Spleen (tissue), 11 donors: Measurements from ENCODE around the gene TNS1. TPM values are rescaled to one million over a fixed set of nuclear protein-coding genes. Genes with fewer than 3 reads are reported as not detected.

ENCODE experiments used
- DNase-seq: peaks from one replicate; pipeline ENCODE4 v3.0.0-alpha.2; 2020
- H3K27ac ChIP-seq, 8 donors: fragments of 200-600 bp; sonication (generic) in 7 of 8; 1 replicate in 4 of 8; 2 replicates in 4 of 8; pipeline versions ENCODE4 v1.5.0 to v1.8.0; 2016 to 2021; ENCODE audit warnings: inconsistent platforms in 4 of 8, mild to moderate bottlenecking in 4 of 8, moderate library complexity in 1 of 8
- H3K27me3 ChIP-seq, 7 donors: fragments of 200-600 bp; sonication (generic) in 6 of 7; replicated peaks in 1 of 7; 1 replicate in 4 of 7; 2 replicates in 3 of 7; pipeline versions ENCODE4 v1.5.0 to v1.8.0; 2016 to 2021; ENCODE audit warnings: inconsistent platforms in 3 of 7, mild to moderate bottlenecking in 1 of 7
- H3K36me3 ChIP-seq, 6 donors: fragments of 200-600 bp; sonication (generic) in 5 of 6; 1 replicate in 4 of 6; 2 replicates in 2 of 6; pipeline versions ENCODE4 v1.5.0 to v1.8.0; 2016 to 2021; ENCODE audit warnings: inconsistent platforms in 2 of 6
- H3K4me1 ChIP-seq, 6 donors: fragments of 200-600 bp; sonication (generic) in 5 of 6; 1 replicate in 3 of 6; 2 replicates in 3 of 6; pipeline versions ENCODE4 v1.5.0 to v1.8.0; 2016 to 2021; ENCODE audit warnings: inconsistent platforms in 3 of 6
- H3K4me3 ChIP-seq, 8 donors: fragments of 200-600 bp; sonication (generic) in 7 of 8; 1 replicate in 4 of 8; 2 replicates in 4 of 8; pipeline versions ENCODE4 v1.5.0 to v1.8.0; 2016 to 2021; ENCODE audit warnings: inconsistent platforms in 4 of 8, mild to moderate bottlenecking in 4 of 8, moderate library complexity in 2 of 8
- H3K9me3 ChIP-seq, 8 donors: fragments of 200-600 bp; sonication (generic) in 7 of 8; 1 replicate in 4 of 8; 2 replicates in 4 of 8; pipeline versions ENCODE4 v1.5.0 to v1.8.0; 2016 to 2021; ENCODE audit warnings: inconsistent platforms in 4 of 8
- POLR2A ChIP-seq, 3 donors: fragments of 450-650 bp; IDR thresholded peaks; one replicate each; pipeline ENCODE4 v1.5.1; 2017; ENCODE audit warnings: antibody characterized with exemption in 3 of 3, mild to moderate bottlenecking in 1 of 3
- POLR2AphosphoS5 ChIP-seq, 3 donors: sonication (generic); formaldehyde crosslinking; IDR thresholded peaks; one replicate each; pipeline ENCODE4 v1.5.1; 2017; ENCODE audit warnings: antibody characterized with exemption in 3 of 3
- WGBS, 5 donors: extraction: QIAGEN DNeasy Blood & Tissue Kit in 3 of 5; methylation state at CpG; one replicate each; pipeline versions ENCODE4 v1.1.5 to v1.1.7; 2013 to 2018; 5-methylcytosine and 5-hydroxymethylcytosine counted together
- intact Hi-C: fragments of 100-400 bp; cut with DNase I; formaldehyde crosslinking; loops from one replicate; pipeline ENCODE4 v1.15.0; 2023; ENCODE audit warnings: low total_unique reads
- polyA plus RNA-seq, 3 donors: library from polyadenylated mRNA; stranded (reverse); fragments of 200-250 nt; gene quantifications; one replicate each; pipeline ENCODE4 v1.2.1, GENCODE V29; 2013
- total RNA-seq, 7 donors: library from RNA; depleted of rRNA in 3 of 7; stranded (reverse); fragments of >200 nt in 3 of 7; fragmentation: NEBNext Ultra II Directional in 4 of 7; extraction: Animal tissue kit (Norgen Biotek cat#: 25700) in 4 of 7; gene quantifications; one replicate each; pipeline versions ENCODE4 v1.1.0 to v1.2.1, GENCODE V29; 2016 to 2021
- TF ChIP-seq, protein P1 (sequence below), 11 experiments: fragments of 200-600 bp in 7 of 11; fragments of 450-650 bp in 4 of 11; sonication (generic) in 4 of 11; IDR thresholded peaks in 8 of 11; conservative IDR thresholded peaks in 3 of 11; 1 replicate in 7 of 11; 2 replicates in 4 of 11; pipeline versions ENCODE4 v1.4.0 to v1.8.0; 2016 to 2021; ENCODE audit warnings: antibody characterized with exemption in 11 of 11, inconsistent platforms in 4 of 11, mild to moderate bottlenecking in 1 of 11
- donor health status: healthy with polysubstance abuse.
- donor health status: DM: no; HTN: no; CAD: no; lungs with moderate emphysema.
- donor health status: DM: no; HTN: no; CAD: no.
- donor health status: Bipolar disorder and iron deficiency.
- donor health status: healthy.
- donor health status: DM: no; HTN: no; CAD: no.
- donor health status: DM: yes; HTN: yes; CAD: no.

The TNS1 gene
- total and polyA plus RNA-seq, 10 donors, result 6.9 to 580 (median 246) TPM

DNA sequence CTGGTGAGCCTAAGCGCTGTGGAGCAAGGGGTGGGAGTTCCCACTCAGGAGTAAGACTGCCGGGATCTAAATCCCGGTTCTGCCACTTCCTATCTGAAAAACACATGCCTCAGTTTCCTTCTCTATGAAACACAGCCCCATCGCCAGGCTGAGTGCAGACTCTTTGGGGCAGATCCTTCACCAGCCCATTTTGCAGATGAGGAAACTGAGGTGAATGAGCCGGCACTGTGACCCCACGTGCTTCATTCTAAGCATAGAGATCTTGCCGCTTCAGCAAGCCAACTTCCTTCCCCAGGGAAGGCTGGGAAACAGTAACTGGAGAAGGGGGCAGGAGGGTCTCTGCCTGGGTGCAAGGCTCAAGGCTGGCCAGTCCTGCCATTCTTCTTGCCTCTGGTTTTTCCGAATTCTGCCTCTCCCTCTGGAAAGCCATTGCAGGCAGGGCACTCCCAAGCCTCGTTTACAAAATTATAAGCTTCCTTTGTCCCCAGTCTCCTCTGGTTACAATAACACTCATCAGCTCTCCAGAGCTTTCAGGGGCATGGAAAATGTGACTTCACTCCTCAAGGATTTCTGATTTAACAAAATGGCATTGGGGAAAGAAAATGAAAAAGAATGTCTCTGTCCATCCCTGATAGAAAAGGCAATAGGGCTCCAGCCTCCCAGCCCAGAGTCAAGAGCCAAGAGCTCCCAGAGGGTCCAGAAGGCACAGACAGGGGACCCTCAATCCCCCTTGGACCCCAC, 249.2 kb downstream of the TNS1 start:
- H3K36me3 ChIP-seq, result peaks cover 0 to 4% (median 0%) of the 10 kb centered on the region in 6 donors
- no peak overlapping the region for H3K27ac ChIP-seq
- H3K9me3 ChIP-seq, result no peaks in the 10 kb centered on the region
- peaks cover 0 to 37% (median 6%) of the 10 kb centered on the region in 7 donors for H3K27me3 ChIP-seq
- intact Hi-C loops, result no loop called here
- 74 to 88% (median 80%) methylated on average over 9 of the region's 9 CpGs for WGBS, 5 donors
- no peak overlapping the region for H3K4me3 ChIP-seq
- DNase-seq, result no peak
- TF ChIP-seq, protein P1, sequence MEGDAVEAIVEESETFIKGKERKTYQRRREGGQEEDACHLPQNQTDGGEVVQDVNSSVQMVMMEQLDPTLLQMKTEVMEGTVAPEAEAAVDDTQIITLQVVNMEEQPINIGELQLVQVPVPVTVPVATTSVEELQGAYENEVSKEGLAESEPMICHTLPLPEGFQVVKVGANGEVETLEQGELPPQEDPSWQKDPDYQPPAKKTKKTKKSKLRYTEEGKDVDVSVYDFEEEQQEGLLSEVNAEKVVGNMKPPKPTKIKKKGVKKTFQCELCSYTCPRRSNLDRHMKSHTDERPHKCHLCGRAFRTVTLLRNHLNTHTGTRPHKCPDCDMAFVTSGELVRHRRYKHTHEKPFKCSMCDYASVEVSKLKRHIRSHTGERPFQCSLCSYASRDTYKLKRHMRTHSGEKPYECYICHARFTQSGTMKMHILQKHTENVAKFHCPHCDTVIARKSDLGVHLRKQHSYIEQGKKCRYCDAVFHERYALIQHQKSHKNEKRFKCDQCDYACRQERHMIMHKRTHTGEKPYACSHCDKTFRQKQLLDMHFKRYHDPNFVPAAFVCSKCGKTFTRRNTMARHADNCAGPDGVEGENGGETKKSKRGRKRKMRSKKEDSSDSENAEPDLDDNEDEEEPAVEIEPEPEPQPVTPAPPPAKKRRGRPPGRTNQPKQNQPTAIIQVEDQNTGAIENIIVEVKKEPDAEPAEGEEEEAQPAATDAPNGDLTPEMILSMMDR (IDR thresholded peaks at IDR 0.05 in 8 of 11, conservative IDR thresholded peaks at IDR 0.05 in 3 of 11), result no peak
- no peak for TF ChIP-seq POLR2AphosphoS5 (IDR thresholded peaks at IDR 0.05)
- no peak for TF ChIP-seq POLR2A (IDR thresholded peaks at IDR 0.05)
- H3K4me1 ChIP-seq, result peaks cover 0 to 31% (median 11%) of the 10 kb centered on the region in 6 donors

DNA sequence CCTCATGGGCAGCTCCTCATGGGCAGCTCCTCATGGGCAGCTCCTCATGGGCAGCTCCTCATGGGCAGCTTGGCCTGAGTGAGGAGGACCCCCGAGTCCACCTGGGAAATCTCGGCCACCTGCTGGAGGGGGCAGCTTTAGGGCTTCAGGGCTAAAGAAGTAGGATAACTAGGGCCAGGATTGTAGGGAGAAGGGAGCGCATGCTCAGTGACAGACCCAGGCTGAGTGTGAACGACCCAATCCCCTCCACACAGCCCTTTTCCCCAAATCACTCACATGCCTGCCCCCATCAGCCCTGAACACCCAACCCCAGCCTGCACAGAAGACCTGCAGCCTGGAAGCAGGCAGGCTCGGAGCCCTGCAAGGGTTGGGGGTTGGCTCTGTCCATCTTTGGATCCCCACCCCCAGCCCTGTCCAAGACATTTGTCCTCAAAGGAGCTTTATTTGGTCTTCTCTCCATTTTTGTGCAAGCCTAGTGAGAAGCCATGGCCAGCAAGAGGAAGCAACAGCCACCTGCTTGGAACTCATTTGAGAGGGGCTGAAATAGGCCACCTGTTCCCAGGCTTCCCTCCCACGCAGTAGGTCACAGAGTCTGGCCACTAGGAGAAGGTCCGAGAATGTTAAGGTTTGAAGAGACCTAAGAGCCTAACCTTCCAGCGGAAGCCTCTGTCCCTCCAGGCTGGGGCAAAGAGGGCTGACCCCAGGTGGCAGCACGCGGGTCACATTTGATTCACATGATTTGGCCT, 249.9 kb downstream of the TNS1 start:
- intact Hi-C loops, result no loop called here
- H3K9me3 ChIP-seq, result no peaks in the 10 kb centered on the region
- no peak overlapping the region for H3K27ac ChIP-seq
- DNase-seq, result no peak
- WGBS, 5 donors, result 81 to 85% (median 81%) methylated on average over 10 of the region's 10 CpGs
- H3K4me3 ChIP-seq, result no peak overlapping the region
- peaks cover 0 to 31% (median 11%) of the 10 kb centered on the region in 6 donors for H3K4me1 ChIP-seq
- TF ChIP-seq POLR2A (IDR thresholded peaks at IDR 0.05) (no peak), POLR2AphosphoS5 (IDR thresholded peaks at IDR 0.05) (no peak)
- TF ChIP-seq, protein P1 (IDR thresholded peaks at IDR 0.05 in 8 of 11, conservative IDR thresholded peaks at IDR 0.05 in 3 of 11), result no peak
- H3K27me3 ChIP-seq, result peaks cover 0 to 37% (median 6%) of the 10 kb centered on the region in 7 donors
- peaks cover 0 to 3% (median 0%) of the 10 kb centered on the region in 6 donors for H3K36me3 ChIP-seq

DNA sequence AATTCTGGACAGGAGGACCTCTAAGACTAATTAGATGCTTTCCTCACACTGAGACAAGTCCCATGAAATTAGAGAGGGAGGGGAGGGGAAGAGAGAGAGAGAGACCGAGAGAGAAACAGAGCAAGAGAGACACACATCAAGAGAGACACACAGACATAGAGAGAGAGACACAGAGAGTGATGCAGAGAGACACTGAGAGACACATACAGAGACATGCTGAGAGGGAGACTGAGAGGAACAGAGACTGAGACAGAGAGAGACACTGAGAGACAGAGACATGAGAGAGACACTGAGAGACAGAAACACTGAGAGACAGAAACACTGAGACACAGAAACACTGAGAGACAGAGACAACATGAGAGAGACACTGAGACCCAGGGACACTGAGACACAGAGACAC, 250.8 kb downstream of the TNS1 start:
- TF ChIP-seq POLR2A (IDR thresholded peaks at IDR 0.05) (no peak), POLR2AphosphoS5 (IDR thresholded peaks at IDR 0.05) (no peak)
- TF ChIP-seq, protein P1 (IDR thresholded peaks at IDR 0.05 in 8 of 11, conservative IDR thresholded peaks at IDR 0.05 in 3 of 11), result no peak
- H3K27ac ChIP-seq, result no peak overlapping the region
- intact Hi-C loops, result no loop called here

DNA sequence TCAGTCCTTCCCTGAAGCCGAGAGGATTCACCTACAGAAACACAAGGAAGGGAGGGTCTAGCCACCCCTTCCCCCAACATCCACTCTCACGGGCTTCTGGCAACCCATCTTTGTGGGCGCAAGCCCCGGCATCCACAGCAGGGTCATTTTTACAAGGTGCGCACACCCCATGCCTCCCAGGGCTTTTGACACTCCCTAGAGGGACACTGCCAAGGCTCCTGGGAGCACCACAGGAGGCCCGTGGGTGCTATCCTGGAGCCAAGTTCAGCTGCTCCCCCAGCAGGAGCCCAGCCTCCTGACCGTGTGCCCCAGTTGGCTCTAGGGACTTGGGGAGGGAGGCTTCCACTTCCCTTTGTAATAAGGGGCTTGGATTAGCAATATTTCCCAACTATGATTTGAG, 251.6 kb downstream of the TNS1 start:
- no peak for TF ChIP-seq POLR2A (IDR thresholded peaks at IDR 0.05)
- TF ChIP-seq POLR2AphosphoS5 (IDR thresholded peaks at IDR 0.05), result no peak
- TF ChIP-seq, protein P1 (IDR thresholded peaks at IDR 0.05 in 8 of 11, conservative IDR thresholded peaks at IDR 0.05 in 3 of 11), result no peak
- intact Hi-C loops, result no loop called here
- Histone ChIP-seq H3K4me3 (no peak overlapping the region), H3K36me3 (no peaks in the 10 kb centered on the region), H3K27ac (no peak overlapping the region), H3K27me3 (peaks cover 0 to 27% (median 2%) of the 10 kb centered on the region in 7 donors), H3K4me1 (peaks cover 0 to 26% (median 11%) of the 10 kb centered on the region in 6 donors), H3K9me3 (no peaks in the 10 kb centered on the region)
- 81 to 91% (median 87%) methylated on average over 5 to 7 of the region's 7 CpGs for WGBS, 5 donors
- no peak for DNase-seq

More for the DNA sequence above, 250.8 kb downstream of the TNS1 start:
- H3K4me3 ChIP-seq, result no peak overlapping the region
- 76 to 97% (median 91%) methylated on average over 1 of the region's 1 CpG for WGBS, 5 donors
- H3K36me3 ChIP-seq, result no peaks in the 10 kb centered on the region
- no peak for DNase-seq
- H3K4me1 ChIP-seq, result peaks cover 0 to 33% (median 16%) of the 10 kb centered on the region in 6 donors
- H3K27me3 ChIP-seq, result peaks cover 0 to 34% (median 6%) of the 10 kb centered on the region in 7 donors
- H3K9me3 ChIP-seq, result no peaks in the 10 kb centered on the region
